ENCODE results near the gene XPO4.

The XPO4 gene

GRCh38 chr13:20873348-20873747 is 29.2 kb downstream of the XPO4 start:
- TF ChIP-seq, protein P1, sequence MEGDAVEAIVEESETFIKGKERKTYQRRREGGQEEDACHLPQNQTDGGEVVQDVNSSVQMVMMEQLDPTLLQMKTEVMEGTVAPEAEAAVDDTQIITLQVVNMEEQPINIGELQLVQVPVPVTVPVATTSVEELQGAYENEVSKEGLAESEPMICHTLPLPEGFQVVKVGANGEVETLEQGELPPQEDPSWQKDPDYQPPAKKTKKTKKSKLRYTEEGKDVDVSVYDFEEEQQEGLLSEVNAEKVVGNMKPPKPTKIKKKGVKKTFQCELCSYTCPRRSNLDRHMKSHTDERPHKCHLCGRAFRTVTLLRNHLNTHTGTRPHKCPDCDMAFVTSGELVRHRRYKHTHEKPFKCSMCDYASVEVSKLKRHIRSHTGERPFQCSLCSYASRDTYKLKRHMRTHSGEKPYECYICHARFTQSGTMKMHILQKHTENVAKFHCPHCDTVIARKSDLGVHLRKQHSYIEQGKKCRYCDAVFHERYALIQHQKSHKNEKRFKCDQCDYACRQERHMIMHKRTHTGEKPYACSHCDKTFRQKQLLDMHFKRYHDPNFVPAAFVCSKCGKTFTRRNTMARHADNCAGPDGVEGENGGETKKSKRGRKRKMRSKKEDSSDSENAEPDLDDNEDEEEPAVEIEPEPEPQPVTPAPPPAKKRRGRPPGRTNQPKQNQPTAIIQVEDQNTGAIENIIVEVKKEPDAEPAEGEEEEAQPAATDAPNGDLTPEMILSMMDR (IDR thresholded peaks at IDR 0.05; ENCODE audit: insufficient read depth, low read length, poor library complexity, severe bottlenecking), result no peak
- no peak for TF ChIP-seq EZH2phosphoT487 (conservative IDR thresholded peaks at IDR 0.05; ENCODE audit: low read length)
- Histone ChIP-seq H3K27me3 (ENCODE audit: low read length) (no peaks in the 10 kb centered on the region), H3K27ac (ENCODE audit: low read depth, low read length) (no peak overlapping the region), H3F3A (ENCODE audit: insufficient read depth) (0 out of 2 replicates have a peak, but pooled peaks cover 3% of the 10 kb centered on the region), H3K4me3 (ENCODE audit: insufficient read depth, low read length, poor library complexity, severe bottlenecking) (no peak overlapping the region), H3K9me2 (replicated peaks; ENCODE audit: insufficient read depth, low read length) (no peaks in the 10 kb centered on the region), H3K9me3 (ENCODE audit: insufficient read depth, low read length) (no peaks in the 10 kb centered on the region), H4K20me1 (ENCODE audit: low read depth, low read length) (peaks cover 22% of the 10 kb centered on the region; the same call in 1 of the 2 replicates), H3K9ac (ENCODE audit: low read length) (no peak overlapping the region), H3K4me2 (ENCODE audit: low read depth, low read length, poor library complexity, severe bottlenecking) (no peak overlapping the region), H3K79me2 (ENCODE audit: insufficient read depth, low read length) (peaks cover 100% of the 10 kb centered on the region), H3K36me3 (ENCODE audit: low read length) (peaks cover 4% of the 10 kb centered on the region; the same call in 1 of the 2 replicates), H2AFZ (ENCODE audit: low read depth, low read length, severe bottlenecking) (no peak overlapping the region)

DNA sequence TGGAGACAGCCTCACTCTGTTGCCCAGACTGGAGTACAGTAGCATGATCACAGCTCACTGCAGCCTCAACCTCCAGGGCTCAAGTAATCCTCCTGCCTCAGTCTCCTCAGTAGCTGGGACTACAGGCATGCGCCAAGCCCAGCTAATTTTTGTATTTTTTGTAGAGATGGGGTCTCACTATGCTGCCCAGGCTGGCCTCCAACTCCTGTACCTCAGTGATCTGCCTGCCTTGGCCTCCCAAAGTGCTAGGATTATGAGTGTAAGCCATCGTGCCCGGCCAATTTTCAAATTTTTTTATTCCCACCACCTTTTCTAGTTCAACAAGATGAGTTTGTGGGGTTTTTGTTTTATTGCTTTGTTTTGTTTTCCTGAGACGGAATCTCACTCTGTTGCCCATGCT is 31.7 kb downstream of the XPO4 start:
- no peak overlapping the region for H2AFZ ChIP-seq (ENCODE audit: low read depth, low read length, severe bottlenecking)
- TF ChIP-seq EZH2phosphoT487 (conservative IDR thresholded peaks at IDR 0.05; ENCODE audit: low read length), result no peak
- TF ChIP-seq, protein P1 (IDR thresholded peaks at IDR 0.05; ENCODE audit: insufficient read depth, low read length, poor library complexity, severe bottlenecking), result no peak
- H3K4me3 ChIP-seq (ENCODE audit: insufficient read depth, low read length, poor library complexity, severe bottlenecking), result no peak overlapping the region
- no peak overlapping the region for H3K27ac ChIP-seq (ENCODE audit: low read depth, low read length)
- H3K4me2 ChIP-seq (ENCODE audit: low read depth, low read length, poor library complexity, severe bottlenecking), result no peak overlapping the region
- H3F3A ChIP-seq (ENCODE audit: insufficient read depth), result 0 out of 2 replicates have a peak, but pooled peaks cover 3% of the 10 kb centered on the region
- peaks cover 98% of the 10 kb centered on the region for H3K79me2 ChIP-seq (ENCODE audit: insufficient read depth, low read length)
- H3K9me3 ChIP-seq (ENCODE audit: insufficient read depth, low read length), result no peaks in the 10 kb centered on the region
- H3K36me3 ChIP-seq (ENCODE audit: low read length), result peaks cover 8% of the 10 kb centered on the region; the same call in 1 of the 2 replicates
- no peak overlapping the region for H3K9ac ChIP-seq (ENCODE audit: low read length)
- H4K20me1 ChIP-seq (ENCODE audit: low read depth, low read length), result peaks cover 21% of the 10 kb centered on the region; the same call in 1 of the 2 replicates
- no peaks in the 10 kb centered on the region for H3K9me2 ChIP-seq (replicated peaks; ENCODE audit: insufficient read depth, low read length)
- no peaks in the 10 kb centered on the region for H3K27me3 ChIP-seq (ENCODE audit: low read length)

- H2AFZ ChIP-seq (ENCODE audit: low read depth, low read length, severe bottlenecking), result no peak overlapping the region
- H3K9me3 ChIP-seq (ENCODE audit: insufficient read depth, low read length), result no peaks in the 10 kb centered on the region
- H3K9me2 ChIP-seq (replicated peaks; ENCODE audit: insufficient read depth, low read length), result no peaks in the 10 kb centered on the region
- H3K27ac ChIP-seq (ENCODE audit: low read depth, low read length), result no peak overlapping the region
- TF ChIP-seq, protein P1 (IDR thresholded peaks at IDR 0.05; ENCODE audit: insufficient read depth, low read length, poor library complexity, severe bottlenecking), result no peak
- no peak for TF ChIP-seq EZH2phosphoT487 (conservative IDR thresholded peaks at IDR 0.05; ENCODE audit: low read length)
- H3K36me3 ChIP-seq (ENCODE audit: low read length), result peaks cover 8% of the 10 kb centered on the region; the same call in 1 of the 2 replicates
- peaks cover 20% of the 10 kb centered on the region; the same call in 1 of the 2 replicates for H4K20me1 ChIP-seq (ENCODE audit: low read depth, low read length)
- H3K4me2 ChIP-seq (ENCODE audit: low read depth, low read length, poor library complexity, severe bottlenecking), result no peak overlapping the region
- peaks cover 98% of the 10 kb centered on the region for H3K79me2 ChIP-seq (ENCODE audit: insufficient read depth, low read length)
- no peak overlapping the region for H3K4me3 ChIP-seq (ENCODE audit: insufficient read depth, low read length, poor library complexity, severe bottlenecking)
- no peaks in the 10 kb centered on the region for H3K27me3 ChIP-seq (ENCODE audit: low read length)
- H3K9ac ChIP-seq (ENCODE audit: low read length), result no peak overlapping the region
- H3F3A ChIP-seq (ENCODE audit: insufficient read depth), result 0 out of 2 replicates have a peak, but pooled peaks cover 3% of the 10 kb centered on the region
Measured at GRCh38 chr13:20869540-20869939, 33.0 kb downstream of the XPO4 start.

Measured in SU-DHL-6 (cell line).